Activated naive CD4-positive, alpha-beta T cell treated with anti-CD3 and anti-CD28 coated beads, Interleukin-2, amount 10 ng/mL, durations not matched to agents 7 days and 5 days (primary cell): Measurements from ENCODE around the gene WWP2.
"Not testable (repeated sequence)": the region's sequence is repeated elsewhere in the genome, so short reads cannot be mapped to it uniquely, and the experiment has no call there.

ENCODE experiments used
- CTCF ChIA-PET: fragments of 350-600 bp; sonication (Branson Sonifier 250); formaldehyde crosslinking; loops from one replicate; lab custom pipeline; 2021; ENCODE audit warnings: antibody characterized with exemption; lab: Charles Lee
- DNase-seq: peaks from one replicate; pipeline ENCODE4 v3.0.0-alpha.2; 2020
- H3K27ac Mint-ChIP-seq: one replicate; pipeline ENCODE4 v1.8.0; 2021; ENCODE audit warnings: mild to moderate bottlenecking, moderate library complexity, mixed read lengths
- H3K27me3 Mint-ChIP-seq: one replicate; pipeline ENCODE4 v1.8.0; 2021; ENCODE audit warnings: mild to moderate bottlenecking, mixed read lengths
- H3K36me3 Mint-ChIP-seq: one replicate; pipeline ENCODE4 v1.8.0; 2021; ENCODE audit warnings: mixed read lengths
- H3K4me1 Mint-ChIP-seq: one replicate; pipeline ENCODE4 v1.8.0; 2021; ENCODE audit warnings: mixed read lengths
- H3K4me3 Mint-ChIP-seq: one replicate; pipeline ENCODE4 v1.8.0; 2021; ENCODE audit warnings: mild to moderate bottlenecking, moderate library complexity, mixed read lengths
- H3K9me3 Mint-ChIP-seq: one replicate; pipeline ENCODE4 v1.8.0; 2021; ENCODE audit warnings: mixed read lengths

Gene WWP2

GRCh38 chr16:69731280-69731679 lies 30.9 kb upstream of the WWP2 start:
- not testable (repeated sequence) for H3K4me3 Mint-ChIP-seq

DNA sequence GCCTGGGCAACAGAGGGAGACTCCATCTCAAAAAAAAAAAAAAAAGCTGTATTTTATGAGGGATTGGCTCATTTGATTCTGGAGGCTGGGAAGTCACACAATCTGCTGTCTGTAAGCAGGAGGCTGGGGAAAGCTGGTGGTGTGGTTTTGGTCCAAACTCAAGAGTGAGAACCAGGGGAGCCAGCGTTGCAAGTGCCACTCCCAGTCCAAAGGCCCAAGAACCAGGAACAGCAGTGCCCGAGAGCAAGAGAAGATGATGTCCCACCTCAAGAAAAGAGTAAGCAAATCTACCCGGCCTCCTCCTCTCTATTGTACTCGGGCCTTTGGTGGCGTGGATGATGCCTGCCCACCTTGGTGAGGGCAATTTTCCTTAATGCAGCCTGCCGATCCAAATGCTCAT lies 30.0 kb upstream of the WWP2 start:
- Mint-ChIP-seq H3K4me3 (no peak overlapping the region), H3K4me1 (peaks cover 17% of the 10 kb centered on the region), H3K9me3 (no peaks in the 10 kb centered on the region), H3K27me3 (no peaks in the 10 kb centered on the region), H3K36me3 (peaks cover 1% of the 10 kb centered on the region), H3K27ac (no peak overlapping the region)
- CTCF ChIA-PET = no interaction called here
- DNase-seq = no peak

More at GRCh38 chr16:69731280-69731679, 30.9 kb upstream of the WWP2 start:
- H3K9me3 Mint-ChIP-seq, H3K36me3 Mint-ChIP-seq, H3K27me3 Mint-ChIP-seq, DNase-seq, CTCF ChIA-PET, H3K27ac Mint-ChIP-seq: not testable (repeated sequence)
- peaks cover 25% of the 10 kb centered on the region for H3K4me1 Mint-ChIP-seq

DNA sequence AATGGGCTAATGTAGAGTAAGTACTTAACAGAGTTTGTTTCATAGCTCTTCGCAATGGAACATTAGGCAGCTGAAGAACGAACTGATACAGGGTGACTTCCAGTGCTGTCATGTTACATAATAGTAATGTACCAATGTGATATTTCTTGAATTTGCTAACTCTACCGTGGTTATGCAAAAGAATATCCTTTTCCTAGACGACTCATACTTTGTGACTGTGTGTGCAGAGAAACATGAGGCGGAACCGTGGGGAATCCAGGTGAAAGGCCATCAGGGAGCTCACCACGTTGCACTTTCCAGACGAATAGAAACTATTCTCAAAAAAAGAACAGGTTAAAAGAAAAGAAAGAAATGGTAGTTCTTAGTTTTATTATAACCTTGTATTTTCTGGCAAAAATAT lies 20.6 kb upstream of the WWP2 start:
- CTCF ChIA-PET = no interaction called here
- Mint-ChIP-seq H3K4me3 (no peak overlapping the region), H3K9me3 (no peaks in the 10 kb centered on the region), H3K36me3 (peaks cover 54% of the 10 kb centered on the region), H3K27me3 (no peaks in the 10 kb centered on the region), H3K4me1 (no peaks in the 10 kb centered on the region), H3K27ac (no peak overlapping the region)
- no peak for DNase-seq

DNA sequence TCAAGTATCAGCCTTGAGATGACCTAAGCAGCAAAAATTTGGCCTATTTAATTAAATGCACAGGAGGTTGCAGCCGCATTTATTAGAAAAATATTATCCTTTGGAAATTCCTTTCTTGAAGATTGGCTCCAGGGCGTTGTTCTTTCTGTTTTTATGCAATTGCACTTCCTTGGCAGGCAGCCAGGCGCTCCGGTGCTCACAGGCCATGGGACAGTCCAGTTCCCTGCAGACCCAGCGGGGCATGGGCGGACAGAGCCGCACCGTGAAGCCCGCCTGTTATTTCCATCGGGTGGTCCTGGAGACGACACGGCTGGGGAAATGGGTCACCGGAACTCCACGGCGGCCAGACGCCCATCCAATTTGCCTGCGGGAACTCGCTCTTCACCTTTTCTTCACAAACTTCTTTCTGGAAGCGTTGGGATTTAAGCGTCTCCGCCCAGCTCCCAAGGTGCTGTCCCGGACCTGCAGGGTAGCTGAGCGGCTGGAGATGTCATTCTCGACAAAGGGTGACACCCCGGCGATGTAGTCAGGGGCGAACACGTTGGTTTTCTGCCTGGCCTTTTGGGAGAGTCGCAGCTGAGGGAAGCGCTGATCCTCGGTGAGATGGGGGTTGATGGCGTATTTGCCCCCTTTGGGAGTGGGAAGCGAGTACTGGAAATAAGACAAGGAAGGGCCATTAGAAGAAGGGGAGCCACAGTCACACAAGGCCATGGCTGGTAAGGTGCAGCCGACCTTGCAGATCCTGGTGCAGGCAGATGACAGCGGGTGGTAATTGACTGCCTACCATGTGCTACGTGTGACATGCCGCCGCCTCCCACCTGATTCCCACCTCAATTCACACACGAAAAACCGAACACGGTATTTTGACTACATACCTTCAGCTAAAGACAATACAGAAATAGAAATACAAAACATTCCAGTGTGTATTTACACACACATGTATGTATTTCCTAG lies 19.9 kb upstream of the WWP2 start:
- peaks cover 54% of the 10 kb centered on the region for H3K36me3 Mint-ChIP-seq
- no peaks in the 10 kb centered on the region for H3K4me1 Mint-ChIP-seq
- DNase-seq = no peak
- no peaks in the 10 kb centered on the region for H3K27me3 Mint-ChIP-seq
- no peak overlapping the region for H3K27ac Mint-ChIP-seq
- CTCF ChIA-PET = no interaction called here
- H3K9me3 Mint-ChIP-seq = no peaks in the 10 kb centered on the region
- H3K4me3 Mint-ChIP-seq = no peak overlapping the region

DNA sequence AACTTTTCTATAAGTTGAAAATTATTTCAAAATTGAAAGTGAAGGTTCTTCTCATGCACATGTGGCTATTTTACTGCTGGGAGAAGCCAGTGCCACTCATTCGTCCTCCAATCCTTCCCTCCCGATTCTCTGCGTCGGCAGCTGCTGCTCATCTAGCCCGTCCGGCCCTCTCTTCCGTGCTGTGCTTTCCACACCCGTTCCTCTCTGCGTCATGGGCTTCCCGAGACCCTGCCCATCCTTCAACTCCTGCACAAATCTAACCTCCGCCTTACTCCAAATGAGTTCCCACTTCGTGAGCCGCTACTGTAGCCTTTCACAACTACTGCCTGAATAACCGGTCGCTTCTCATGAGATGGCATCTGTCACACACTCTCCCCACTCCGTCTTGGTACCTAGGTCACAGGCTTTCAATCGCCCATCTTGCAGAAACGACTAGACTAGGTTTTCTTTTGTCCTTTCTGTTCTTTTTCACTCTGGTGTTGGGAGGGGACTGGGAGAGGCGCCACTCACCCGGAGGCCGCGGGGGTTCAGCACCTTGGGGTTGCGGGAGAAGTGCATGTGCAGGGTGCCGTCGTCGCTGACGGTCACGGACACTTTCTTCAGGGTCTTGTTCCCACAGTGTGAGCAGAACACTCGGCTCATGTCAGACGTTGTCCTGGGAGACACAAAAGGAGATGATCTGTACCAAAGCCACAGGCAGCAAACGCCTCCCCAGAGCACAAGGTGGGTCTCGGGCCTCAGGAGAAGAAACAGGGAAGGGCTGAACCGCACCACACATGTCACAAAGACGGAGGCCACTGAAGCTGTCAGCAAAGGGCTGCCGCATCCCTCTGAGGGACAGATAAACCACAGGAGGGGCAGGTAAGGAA lies 17.5 kb upstream of the WWP2 start:
- H3K4me1 Mint-ChIP-seq = peaks cover 2% of the 10 kb centered on the region
- no peak for DNase-seq
- H3K36me3 Mint-ChIP-seq = peaks cover 72% of the 10 kb centered on the region
- peak overlapping the region; percentile 72 for H3K27ac Mint-ChIP-seq
- H3K9me3 Mint-ChIP-seq = no peaks in the 10 kb centered on the region
- CTCF ChIA-PET = interaction anchor here (2.1 kb wide), 1 partner anchor 10 kb away, joined by 6 read pairs; the partner anchor contains the start of gene NOB1
- no peaks in the 10 kb centered on the region for H3K27me3 Mint-ChIP-seq
- no peak overlapping the region for H3K4me3 Mint-ChIP-seq

GRCh38 chr16:69745232-69745612 lies 16.9 kb upstream of the WWP2 start:
- Mint-ChIP-seq H3K36me3 (peaks cover 67% of the 10 kb centered on the region), H3K4me1 (peaks cover 2% of the 10 kb centered on the region), H3K27me3 (no peaks in the 10 kb centered on the region), H3K4me3 (no peak overlapping the region), H3K27ac (peak overlapping the region; percentile 33), H3K9me3 (no peaks in the 10 kb centered on the region)
- CTCF ChIA-PET = interaction anchor here (2.1 kb wide), 1 partner anchor 9 kb away, joined by 6 read pairs; the partner anchor contains the start of gene NOB1
- DNase-seq = no peak

DNA sequence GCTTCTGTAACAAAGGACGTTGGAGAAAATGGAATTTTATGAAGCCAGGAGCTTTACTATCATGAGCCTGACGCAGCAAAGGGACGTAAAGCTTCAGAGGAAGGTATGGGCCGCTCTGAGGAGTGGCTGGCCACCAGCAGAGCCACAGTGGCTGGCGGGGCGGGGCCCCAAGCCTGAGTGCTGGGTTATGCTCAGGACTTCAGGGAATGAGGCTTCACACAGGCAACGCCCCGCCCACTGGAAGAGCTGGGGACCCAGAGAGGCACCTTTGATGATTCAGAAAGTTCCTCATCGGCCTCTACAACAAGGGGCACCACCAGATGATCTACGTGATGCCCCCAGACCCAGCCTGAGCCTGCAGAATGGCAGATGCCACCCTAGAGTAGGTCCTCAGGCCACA lies 16.2 kb upstream of the WWP2 start:
- CTCF ChIA-PET = interaction anchor here (2.1 kb wide), 1 partner anchor 8 kb away, joined by 6 read pairs; the partner anchor contains the start of gene NOB1
- H3K36me3 Mint-ChIP-seq = peaks cover 69% of the 10 kb centered on the region

DNA sequence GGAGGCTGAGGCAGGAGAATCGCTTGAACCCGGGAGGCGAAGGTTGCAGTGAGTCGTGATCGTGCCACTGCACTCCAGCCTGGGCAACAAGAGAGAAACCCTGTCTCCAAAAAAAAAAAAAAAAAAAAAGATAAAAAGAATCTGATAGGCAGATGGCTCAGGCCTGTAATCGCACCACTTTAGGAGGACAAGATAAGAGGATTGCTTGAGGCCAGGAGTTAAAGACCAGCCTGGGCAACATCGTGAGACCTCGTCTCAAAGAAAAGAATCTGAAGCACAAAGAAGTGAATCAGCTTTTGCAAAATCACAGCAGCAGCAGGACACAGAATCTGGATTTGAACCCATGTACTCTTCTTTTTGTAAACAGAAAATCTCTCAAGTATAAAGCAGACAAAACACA lies 15.0 kb upstream of the WWP2 start:
- Mint-ChIP-seq H3K4me3 (no peak overlapping the region), H3K9me3 (no peaks in the 10 kb centered on the region), H3K4me1 (peaks cover 7% of the 10 kb centered on the region), H3K27ac (no peak overlapping the region), H3K36me3 (peaks cover 69% of the 10 kb centered on the region), H3K27me3 (no peaks in the 10 kb centered on the region)
- no peak for DNase-seq
- CTCF ChIA-PET = interaction anchor here (2.1 kb wide), 1 partner anchor 7 kb away, joined by 6 read pairs; the partner anchor contains the start of gene NOB1

More for the DNA sequence above, 16.2 kb upstream of the WWP2 start:
- Mint-ChIP-seq H3K4me3 (no peak overlapping the region), H3K27me3 (no peaks in the 10 kb centered on the region), H3K27ac (no peak overlapping the region), H3K4me1 (peaks cover 2% of the 10 kb centered on the region), H3K9me3 (no peaks in the 10 kb centered on the region)
- DNase-seq = no peak

GRCh38 chr16:69748694-69749345 lies 13.3 kb upstream of the WWP2 start:
- peaks cover 59% of the 10 kb centered on the region for H3K36me3 Mint-ChIP-seq

GRCh38 chr16:69754143-69754468 lies 8.0 kb upstream of the WWP2 start:
- Mint-ChIP-seq H3K4me3 (peak overlapping the region; percentile 100), H3K27ac (peak overlapping the region; percentile 96), H3K9me3 (no peaks in the 10 kb centered on the region), H3K4me1 (peaks cover 37% of the 10 kb centered on the region), H3K36me3 (peaks cover 24% of the 10 kb centered on the region), H3K27me3 (peaks cover 7% of the 10 kb centered on the region)
- no peak for DNase-seq
- CTCF ChIA-PET = interaction anchor here (0.5 to 3.7 kb wide), 16 partner anchors 8 to 402 kb away, joined by 3 to 48 read pairs (median 4); partner anchors contain the start of gene NQO1

More at GRCh38 chr16:69748694-69749345, 13.3 kb upstream of the WWP2 start:
- Mint-ChIP-seq H3K27ac (no peak overlapping the region), H3K9me3 (no peaks in the 10 kb centered on the region), H3K27me3 (no peaks in the 10 kb centered on the region), H3K4me1 (peaks cover 24% of the 10 kb centered on the region), H3K4me3 (no peak overlapping the region)
- DNase-seq = no peak
- CTCF ChIA-PET = interaction anchor here (0.7 to 1.3 kb wide), 2 partner anchors 10 to 31 kb away, joined by 3 to 4 read pairs; no protein-coding TSS in a partner anchor

DNA sequence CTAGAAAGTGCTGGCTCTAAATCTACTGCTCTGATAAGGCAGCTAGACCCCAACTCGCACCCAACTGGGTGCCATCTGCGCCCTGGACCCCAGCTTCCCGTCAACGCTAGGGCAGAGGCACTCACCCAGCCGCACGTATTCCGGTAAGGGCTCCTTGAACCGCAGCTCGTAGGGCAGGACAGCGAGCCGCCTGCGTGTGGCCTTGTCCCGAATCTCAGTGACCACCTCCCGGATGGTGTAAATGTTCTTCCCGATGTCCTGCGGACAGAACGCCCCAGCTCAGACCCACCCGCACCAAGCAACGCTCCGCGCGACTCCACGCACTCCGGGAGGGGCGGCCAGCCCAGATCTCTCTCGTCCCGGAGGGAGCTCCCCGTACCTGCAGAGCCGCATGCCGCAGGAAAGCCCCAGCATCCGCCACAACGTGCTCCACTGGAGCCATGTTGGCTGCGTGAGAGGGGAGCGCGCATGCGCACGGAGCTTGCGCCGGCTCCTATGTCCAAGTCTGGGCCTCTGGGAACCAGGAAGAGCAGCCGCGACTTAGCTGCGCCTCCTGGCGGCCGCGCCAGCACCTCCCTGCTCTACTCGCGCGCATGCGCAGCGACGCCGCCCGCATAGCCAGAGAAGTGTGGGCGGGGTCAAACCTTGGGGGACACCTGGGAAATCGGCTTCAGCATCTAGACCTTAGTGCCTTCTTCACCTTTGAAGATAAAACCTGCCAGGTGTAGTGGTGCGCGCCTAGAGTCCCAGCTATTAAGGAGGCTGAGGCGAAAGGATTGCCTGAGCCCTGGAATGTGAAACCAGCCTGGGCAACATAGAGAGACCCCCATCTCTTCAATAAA lies 7.4 kb upstream of the WWP2 start, which contains the start of gene NOB1:
TSS of gene NOB1 (minus strand) at position 458 of the 842 bp plus-strand sequence. CDS start at position 442, 16 bp downstream.
- peak within 1 kb of the TSS; percentile 100 for H3K4me3 Mint-ChIP-seq
- H3K27ac Mint-ChIP-seq = peak within 1 kb of the TSS; percentile 96
- peaks cover 7% of the 10 kb centered on the region for H3K27me3 Mint-ChIP-seq
- CTCF ChIA-PET = interaction anchor here (0.6 to 3.7 kb wide), 15 partner anchors 9 to 359 kb away, joined by 3 to 48 read pairs (median 4); partner anchors contain the start of gene NQO1
- peak; percentile 98 for DNase-seq
- H3K4me1 Mint-ChIP-seq = peaks cover 35% of the 10 kb centered on the region
- H3K9me3 Mint-ChIP-seq = no peaks in the 10 kb centered on the region
- peaks cover 20% of the 10 kb centered on the region for H3K36me3 Mint-ChIP-seq

DNA sequence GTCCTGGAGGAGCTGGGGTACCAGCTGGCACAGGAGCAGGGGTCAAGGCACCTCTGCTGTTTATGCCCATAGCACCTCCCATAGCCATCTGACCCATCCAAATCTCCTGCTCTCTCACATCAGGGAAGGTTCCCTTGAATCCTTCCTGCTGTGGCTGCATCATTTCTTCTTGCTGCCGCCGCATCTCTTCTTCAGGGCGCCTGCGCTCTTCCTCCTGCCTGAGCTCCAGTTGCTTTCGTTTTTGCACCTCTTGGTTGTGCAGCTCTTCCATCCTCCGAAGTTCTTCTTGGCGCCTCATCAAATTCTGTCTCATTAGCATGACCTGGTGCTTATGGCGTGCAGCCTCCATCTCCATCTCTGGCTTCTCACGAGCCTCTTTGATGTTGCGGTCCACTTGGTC lies 5.4 kb upstream of the WWP2 start:
- peaks cover 7% of the 10 kb centered on the region for H3K27me3 Mint-ChIP-seq
- CTCF ChIA-PET = interaction anchor here (1.2 kb wide), 1 partner anchor 48 kb away, joined by 8 read pairs; no protein-coding TSS in a partner anchor
- H3K4me3 Mint-ChIP-seq = no peak overlapping the region
- H3K36me3 Mint-ChIP-seq = peaks cover 13% of the 10 kb centered on the region
- no peak for DNase-seq
- H3K4me1 Mint-ChIP-seq = peaks cover 41% of the 10 kb centered on the region
- H3K27ac Mint-ChIP-seq = no peak overlapping the region
- no peaks in the 10 kb centered on the region for H3K9me3 Mint-ChIP-seq

GRCh38 chr16:69757375-69757774 lies 4.8 kb upstream of the WWP2 start:
- peaks cover 39% of the 10 kb centered on the region for H3K4me1 Mint-ChIP-seq
- CTCF ChIA-PET = interaction anchor here (1.2 kb wide), 1 partner anchor 49 kb away, joined by 8 read pairs; no protein-coding TSS in a partner anchor
- not testable (repeated sequence) for H3K9me3 Mint-ChIP-seq

More at GRCh38 chr16:69757375-69757774, 4.8 kb upstream of the WWP2 start:
- not testable (repeated sequence) for H3K36me3 Mint-ChIP-seq, H3K4me3 Mint-ChIP-seq, DNase-seq, H3K27ac Mint-ChIP-seq
- peaks cover 10% of the 10 kb centered on the region for H3K27me3 Mint-ChIP-seq
